ENCODE data around the gene RAB13. TPM values are rescaled to one million over a fixed set of nuclear protein-coding genes. Genes with fewer than 3 reads are reported as not detected.

The RAB13 gene
- total RNA-seq, 1 experiment from 2014 or later, result 122 TPM

GRCh38 chr1:153973525-153973924 is 12.6 kb downstream of the RAB13 start:
- no peaks in the 10 kb centered on the region for H3K27me3 ChIP-seq (ENCODE audit: insufficient read depth, low read length)
- no peak overlapping the region for H4K91ac ChIP-seq (ENCODE audit: insufficient read length, low read depth, low read length)
- no peaks in the 10 kb centered on the region for H3K4me1 ChIP-seq (ENCODE audit: insufficient read depth, low read length)
- H2BK20ac ChIP-seq (ENCODE audit: low read depth, low read length, poor library complexity, severe bottlenecking), result no peak overlapping the region
- H2BK15ac ChIP-seq (ENCODE audit: low read depth, low read length), result no peak overlapping the region
- H2BK120ac ChIP-seq (ENCODE audit: low read depth, low read length, poor library complexity, severe bottlenecking), result no peak overlapping the region
- no peak overlapping the region for H3T11ph ChIP-seq (ENCODE audit: low read length)
- H3K18ac ChIP-seq (ENCODE audit: insufficient read length, low read depth, low read length), result no peak overlapping the region
- H3K9me3 Mint-ChIP-seq, result no peaks in the 10 kb centered on the region
- no peaks in the 10 kb centered on the region for H3K79me1 ChIP-seq (ENCODE audit: insufficient read depth, low read depth, low read length, poor library complexity, severe bottlenecking)
- no peak overlapping the region for H3K9ac ChIP-seq (ENCODE audit: extremely low read depth, insufficient read length, low read length)
- H3K27ac Mint-ChIP-seq, result peak overlapping the region in 2 of 3 experiments; percentile 42 to 65; a peak in 3 of 7 replicates
- no peak overlapping the region for H3K56ac ChIP-seq (ENCODE audit: insufficient read length, low read depth, low read length)
- no peaks in the 10 kb centered on the region for H3K9me3 ChIP-seq (ENCODE audit: control insufficient read depth, low read depth, low read length)
- TF ChIP-seq CTCF (conservative IDR thresholded peaks at IDR 0.05), result no peak
- H3K14ac ChIP-seq (ENCODE audit: insufficient read depth, low read length), result no peak overlapping the region
- H3K27me3 Mint-ChIP-seq (ENCODE audit: low read depth), result no peaks in the 10 kb centered on the region
- H3K79me2 ChIP-seq (ENCODE audit: insufficient read depth, low read length), result no peaks in the 10 kb centered on the region
- H3K23ac ChIP-seq (ENCODE audit: insufficient read length, low read depth, low read length), result no peak overlapping the region
- WGBS (ENCODE audit: extremely low coverage, insufficient read length, low lambda C conversion rate), result 100% methylated on average over 2 of the region's 7 CpGs
- H3K36me3 Mint-ChIP-seq (ENCODE audit: insufficient read depth in 1 of 3, low read depth in 3 of 3), result peaks cover 25 to 51% (median 49%) of the 10 kb centered on the region in 3 experiments
- no peaks in the 10 kb centered on the region for H4K20me1 ChIP-seq (ENCODE audit: control insufficient read depth, insufficient read depth, insufficient read length)
- H2BK5ac ChIP-seq (ENCODE audit: insufficient read length, low read length), result no peak overlapping the region
- H3K4me2 ChIP-seq (ENCODE audit: insufficient read depth, insufficient read length, low read length), result no peak overlapping the region
- H3K4ac ChIP-seq (ENCODE audit: low read depth, low read length), result no peak overlapping the region
- H2AFZ ChIP-seq (ENCODE audit: low read length), result no peak overlapping the region
- H4K5ac ChIP-seq (ENCODE audit: insufficient read length, low read depth, low read length), result no peak overlapping the region
- no peak overlapping the region for H4K8ac ChIP-seq (replicated peaks; ENCODE audit: insufficient read length, low read depth, low read length)
- H3K4me3 Mint-ChIP-seq, result no peak overlapping the region
- no peak for DNase-seq
- H3K23me2 ChIP-seq (ENCODE audit: insufficient read length, low read depth, low read length, poor library complexity, severe bottlenecking), result peaks cover 9% of the 10 kb centered on the region
- no peak overlapping the region for H3K27ac ChIP-seq (ENCODE audit: insufficient read length, low read depth, low read length)
- H3K4me1 Mint-ChIP-seq, result peaks cover 21 to 30% of the 10 kb centered on the region in 2 experiments
- H2BK12ac ChIP-seq (ENCODE audit: insufficient read length, low read depth, low read length), result no peak overlapping the region
- H2AK5ac ChIP-seq (ENCODE audit: insufficient read length, low read length), result no peak overlapping the region

Data from H9 (cell line).